Non-pigmented ciliary epithelial cell (primary cell): ENCODE results near the gene PJVK.

ENCODE experiments used
- DNase-seq: peaks from one replicate; pipeline ENCODE4 v3.0.0-alpha.2; 2010; ENCODE audit warnings: low read depth

Gene PJVK

DNA sequence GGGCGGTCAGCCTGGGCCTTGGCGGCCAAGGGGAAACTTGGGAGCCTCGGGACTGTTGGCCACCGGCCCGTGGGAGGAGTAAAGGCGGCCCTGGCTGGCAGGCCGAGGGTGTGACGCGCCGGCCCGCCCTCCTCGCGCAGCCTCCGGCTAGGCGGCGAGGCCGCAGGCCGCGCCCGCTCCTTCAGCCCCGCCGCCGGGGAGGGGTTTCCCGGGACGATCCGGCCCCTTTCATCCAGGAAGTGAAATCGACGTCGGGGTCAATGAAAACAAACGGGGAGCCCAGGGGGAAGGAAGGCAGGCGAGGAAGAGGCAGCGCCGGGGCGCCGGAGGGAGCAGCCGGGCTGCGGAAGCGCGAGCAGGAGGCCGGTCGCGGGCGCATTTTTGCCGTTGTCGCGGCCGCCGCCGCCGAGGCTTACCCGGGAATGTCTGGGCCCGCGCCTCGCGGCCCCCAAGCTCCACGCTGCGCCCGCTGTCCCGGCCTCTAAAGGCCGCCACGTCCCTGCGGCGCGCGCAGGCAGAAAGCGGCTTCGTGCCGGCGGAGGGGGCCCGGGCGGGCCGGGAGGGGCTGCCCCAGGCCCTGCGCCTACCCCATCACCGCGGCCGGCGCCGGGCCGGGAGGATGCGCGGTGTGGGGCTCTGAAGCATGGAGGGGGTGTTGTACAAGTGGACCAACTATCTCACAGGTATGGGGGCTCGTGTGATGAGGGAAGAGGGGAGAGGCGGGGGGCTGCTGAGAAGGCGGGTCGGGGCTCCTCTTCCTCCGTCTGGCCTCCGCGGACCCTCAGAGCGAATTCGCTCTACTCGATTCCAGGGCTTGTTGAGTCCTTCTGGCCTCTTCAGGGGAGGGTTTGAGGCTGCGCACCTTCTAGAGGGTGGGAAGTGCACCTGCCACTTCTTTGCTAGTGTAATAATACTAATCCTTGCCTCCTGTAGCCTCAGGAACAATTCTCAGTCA is 29.3 kb downstream of the PJVK start, which contains the start of gene PLEKHA3:
Gene PLEKHA3, plus strand, starts transcription at position 231 of the 955 bp plus-strand sequence. Its CDS starts 413 bp downstream, at position 644.
- DNase-seq = peak; percentile 68

DNA sequence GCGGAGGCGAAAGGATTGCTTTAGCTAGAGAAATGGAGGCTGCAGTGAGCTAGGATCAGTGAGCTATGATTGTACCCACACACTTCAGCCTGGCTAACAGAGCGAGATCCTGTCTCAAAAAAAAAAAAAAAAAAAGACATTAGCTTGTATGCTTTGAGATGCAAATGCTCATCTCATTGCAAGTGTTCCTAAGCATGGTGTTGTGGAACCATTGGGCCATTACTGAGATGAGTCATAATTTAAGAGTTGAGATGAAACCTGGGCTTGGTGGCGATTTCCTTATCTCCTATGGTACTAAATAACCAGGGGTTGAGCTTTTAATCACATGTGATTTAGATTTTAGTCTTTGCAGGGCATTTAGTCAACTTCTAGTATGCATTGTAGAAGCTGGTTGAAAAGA is 31.3 kb downstream of the PJVK start:
- DNase-seq = no peak

DNA sequence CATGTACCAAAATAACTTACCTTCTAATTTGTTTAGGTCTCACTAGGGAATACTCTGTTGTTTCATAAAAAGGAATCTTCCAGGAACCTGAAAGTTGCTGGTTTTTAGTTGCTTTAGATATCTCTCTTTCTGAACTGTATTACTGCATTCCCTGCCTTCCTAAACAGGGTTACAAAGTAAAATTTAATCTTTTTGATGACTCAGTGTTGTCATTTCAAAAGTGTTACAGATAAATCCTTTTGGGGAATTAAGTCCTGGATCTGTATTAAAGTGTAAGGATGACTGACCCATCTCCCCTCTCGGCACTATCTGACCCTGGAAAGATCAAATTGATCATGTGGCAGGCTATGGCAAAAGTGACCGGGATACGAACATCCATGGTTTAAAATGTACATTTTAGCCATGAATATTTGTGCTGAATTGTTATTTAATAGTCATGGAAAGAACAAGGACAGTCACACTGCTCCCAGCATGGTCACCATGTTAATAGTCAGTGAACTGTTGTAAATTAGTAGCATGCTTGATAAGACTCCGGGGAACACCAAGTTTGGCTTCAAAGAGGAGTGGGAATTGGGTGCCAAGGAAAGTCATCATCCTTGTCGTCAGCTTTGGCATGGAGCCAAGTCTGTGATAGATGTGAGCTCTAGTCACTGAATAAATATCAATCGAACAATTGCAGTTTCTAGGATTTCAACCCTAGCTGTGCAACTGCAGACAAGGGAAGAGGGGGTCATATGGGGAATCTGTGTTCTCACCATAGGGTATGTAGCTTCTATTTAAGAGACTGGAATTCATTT is 33.3 kb downstream of the PJVK start:
- DNase-seq = no peak

DNA sequence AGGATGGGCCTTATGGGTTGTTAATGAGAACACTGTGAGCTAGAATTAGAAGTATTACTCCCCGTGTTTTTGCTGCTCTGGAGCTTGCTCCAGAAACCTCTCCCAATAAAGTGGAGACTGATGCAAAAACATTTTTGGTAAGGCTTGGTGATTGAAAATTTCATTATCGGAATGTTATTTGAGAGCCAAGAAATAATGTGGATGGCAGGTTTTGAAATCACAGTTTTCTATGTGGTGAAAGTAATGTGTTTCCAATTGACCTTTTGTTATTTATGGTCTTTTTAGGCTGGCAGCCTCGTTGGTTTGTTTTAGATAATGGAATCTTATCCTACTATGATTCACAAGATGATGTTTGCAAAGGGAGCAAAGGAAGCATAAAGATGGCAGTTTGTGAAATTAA is 34.2 kb downstream of the PJVK start:
- no peak for DNase-seq

DNA sequence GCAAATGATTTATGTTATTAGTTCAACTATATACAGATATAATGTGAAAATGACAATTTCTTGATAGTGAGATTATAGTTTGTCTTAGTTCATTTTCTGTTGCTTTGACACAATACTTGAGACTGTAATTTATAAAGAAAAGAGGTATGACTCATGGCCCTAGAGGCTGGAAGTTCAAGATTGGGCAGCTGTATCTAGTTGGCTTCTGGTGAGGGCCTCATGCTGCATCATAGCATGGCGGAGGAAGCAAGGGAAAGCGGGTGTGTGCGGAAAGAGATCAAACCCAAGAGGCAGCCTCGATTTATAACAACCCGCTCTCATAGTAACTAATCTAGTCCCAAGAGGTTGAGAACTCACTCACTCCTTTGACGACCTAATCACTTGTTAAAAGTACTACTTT is 40.4 kb downstream of the PJVK start:
- DNase-seq = no peak

DNA sequence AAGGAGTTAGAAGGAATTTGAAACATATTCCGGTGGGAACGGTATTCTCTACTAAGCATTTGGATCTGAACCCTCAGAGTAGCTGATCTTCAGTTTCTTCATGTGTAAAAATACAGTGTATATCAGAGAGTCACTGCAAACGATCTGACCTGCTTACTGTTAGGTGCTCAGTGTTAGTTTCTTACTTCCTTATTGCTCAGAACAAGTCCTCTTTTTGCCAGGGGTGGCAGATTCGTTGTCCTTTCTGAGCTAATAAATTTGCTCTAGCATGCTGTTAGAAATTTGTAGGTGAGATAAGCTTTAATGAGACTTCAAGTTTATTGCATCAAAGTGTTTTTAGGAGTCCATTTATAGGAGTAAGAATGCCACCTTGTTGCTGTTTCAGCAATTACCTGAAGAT is 44.9 kb downstream of the PJVK start:
- no peak for DNase-seq

DNA sequence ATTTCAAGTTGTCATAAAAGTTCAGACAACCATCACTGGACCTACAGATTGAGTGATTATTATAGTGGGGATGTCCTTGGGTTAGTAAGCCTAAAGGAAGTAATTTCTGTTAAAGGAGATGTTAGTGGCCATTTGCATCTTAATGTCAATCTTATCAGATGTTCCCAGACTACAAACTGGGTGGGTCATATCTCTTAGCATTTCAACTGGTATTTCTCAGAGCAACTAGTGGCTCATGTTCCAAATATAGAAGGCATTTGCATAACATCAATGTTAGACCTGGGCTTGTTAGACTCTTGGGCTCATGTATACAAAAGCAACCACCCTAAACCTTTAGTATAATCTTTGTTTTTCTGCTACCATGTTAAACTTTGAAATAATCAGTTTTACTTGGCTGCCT is 47.0 kb downstream of the PJVK start:
- no peak for DNase-seq

DNA sequence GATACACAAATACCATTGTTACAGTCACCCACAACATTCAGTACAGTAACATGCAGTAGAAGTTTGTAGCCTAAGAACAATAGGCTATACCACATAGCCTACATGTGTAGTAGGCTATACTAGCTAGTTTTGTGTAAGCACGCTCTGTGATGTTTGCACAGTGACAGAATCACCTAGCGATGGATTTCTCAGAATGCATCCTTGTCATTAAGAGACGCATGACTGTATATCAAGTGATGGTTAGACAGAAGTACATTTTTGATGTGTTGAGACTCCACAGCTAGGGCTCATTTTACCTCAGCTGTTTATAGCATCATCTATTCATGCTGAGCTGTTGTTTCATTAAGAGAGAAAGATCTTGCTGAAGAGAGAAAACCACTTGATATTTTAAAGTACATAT is 48.5 kb downstream of the PJVK start:
- no peak for DNase-seq

DNA sequence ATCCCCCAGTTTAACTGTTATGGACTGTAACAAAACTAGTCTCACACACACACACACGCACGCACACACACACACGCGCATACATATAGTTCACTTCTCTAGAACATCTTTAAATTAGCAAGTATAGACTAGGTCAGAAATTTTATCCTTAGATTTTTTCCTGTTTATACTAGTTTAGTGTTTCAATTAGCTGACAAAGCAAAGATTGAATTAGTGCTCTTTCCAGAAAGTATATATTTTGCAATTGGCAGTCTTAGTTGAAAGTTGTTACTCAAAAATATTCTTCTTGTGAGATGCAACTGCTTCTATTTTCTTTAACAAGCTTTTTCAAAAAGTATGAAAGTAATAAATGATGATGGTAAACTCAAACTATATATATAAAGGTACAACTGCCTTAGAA is 51.6 kb downstream of the PJVK start:
- DNase-seq = no peak

DNA sequence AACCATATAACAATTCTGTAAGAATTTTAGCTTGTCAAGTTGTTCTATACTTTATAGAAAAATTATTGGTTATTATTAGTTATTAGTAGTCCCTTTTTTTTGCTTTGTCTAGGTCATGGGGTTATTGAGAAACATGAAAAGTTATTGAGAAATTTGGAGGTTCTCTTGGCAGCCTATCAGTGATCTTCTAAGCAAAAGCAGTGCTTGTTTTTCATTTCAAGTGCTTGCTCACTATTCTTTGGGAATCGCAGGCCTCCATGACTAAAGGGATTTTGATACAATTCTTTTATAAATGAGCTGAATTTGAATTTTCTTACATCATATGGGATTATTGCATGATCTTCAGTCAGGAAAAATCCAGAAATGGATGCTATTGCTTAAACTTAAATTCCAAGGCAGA is 54.9 kb downstream of the PJVK start:
- no peak for DNase-seq

DNA sequence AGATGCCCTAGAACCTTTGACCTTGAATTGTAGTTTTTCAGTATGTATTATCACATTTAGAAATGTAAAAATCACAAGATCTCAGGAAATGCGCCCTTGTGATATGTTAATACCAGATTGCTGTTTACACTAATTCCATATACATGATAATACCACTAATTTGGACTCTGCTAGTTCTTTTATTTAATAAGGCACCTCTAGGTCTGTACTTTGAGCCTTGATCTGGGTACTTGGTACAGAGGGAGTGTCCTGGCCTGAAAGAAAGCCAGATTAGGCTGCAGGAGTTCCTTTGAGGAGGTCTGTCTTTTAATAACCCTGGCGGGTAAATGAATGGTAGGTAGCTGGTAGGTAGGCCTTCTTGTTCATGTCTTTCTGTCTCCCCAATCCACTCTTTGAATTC is 55.3 kb downstream of the PJVK start:
- no peak for DNase-seq

DNA sequence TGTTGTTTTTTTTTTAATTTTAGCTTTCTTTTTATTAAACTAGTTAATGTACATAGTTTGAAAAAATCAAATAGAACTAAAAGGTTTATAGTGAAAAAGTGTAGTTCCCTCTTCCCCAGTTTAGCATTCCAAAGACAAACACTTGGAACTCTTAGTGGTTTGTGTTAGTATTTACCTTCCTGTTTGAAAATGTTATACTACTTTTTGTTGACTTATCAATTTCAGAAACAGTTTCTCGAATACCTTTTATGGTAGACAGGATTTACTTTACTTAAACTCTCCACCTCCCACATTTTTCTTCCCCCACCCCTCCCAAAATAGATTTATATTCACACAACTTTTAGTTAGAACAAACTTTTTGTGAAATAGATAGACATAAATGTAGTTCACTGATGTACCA is 55.8 kb downstream of the PJVK start:
- no peak for DNase-seq

DNA sequence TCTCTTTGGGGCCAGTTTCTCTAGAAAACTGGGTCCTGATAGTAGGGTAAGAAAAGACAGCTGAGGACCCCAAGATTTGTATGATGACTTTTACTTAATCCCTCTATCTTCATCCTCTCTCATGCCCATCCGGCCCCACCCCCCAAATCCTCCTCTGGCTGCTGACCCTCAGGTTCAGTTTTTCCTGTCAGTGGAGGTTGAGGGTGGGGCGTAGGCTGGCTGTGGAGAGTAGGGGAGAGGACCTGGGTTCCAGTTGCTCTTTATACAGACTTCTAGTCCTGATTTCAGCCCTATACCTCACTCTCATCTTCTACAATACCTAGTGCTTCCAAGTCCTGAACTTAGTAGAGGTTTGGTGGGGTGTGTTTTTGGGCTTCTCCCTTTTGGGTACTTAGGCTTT is 57.5 kb downstream of the PJVK start:
- DNase-seq = no peak

DNA sequence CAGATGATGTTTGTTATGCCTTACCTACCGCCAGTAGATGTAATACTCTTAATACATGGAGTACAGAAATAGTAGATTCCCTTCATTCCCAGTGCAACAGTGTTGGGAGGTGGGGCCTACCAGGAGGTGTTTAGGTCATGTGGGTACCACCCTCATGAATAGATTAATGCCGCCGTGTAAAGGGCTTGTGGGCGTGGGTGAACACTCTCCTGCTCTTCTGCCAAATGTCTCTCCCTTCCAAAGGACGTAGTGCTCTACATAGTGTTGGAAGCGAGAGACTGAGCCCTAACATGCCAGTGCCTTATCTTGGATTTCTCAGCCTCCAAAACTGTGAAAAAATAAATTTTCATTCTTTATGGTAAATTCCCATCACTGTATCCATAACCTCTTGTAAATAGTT is 59.2 kb downstream of the PJVK start:
- DNase-seq = no peak
